Nephron (organoid): Measurements from ENCODE around the gene EVA1A.
A peak's percentile ranks its signal among the peaks of the same experiment; 100 is the strongest.

Experiments
- H3K27ac Mint-ChIP-seq, 3 experiments: 2 replicates each; pipeline ENCODE4 v1.8.0; 2020; ENCODE audit warnings: mixed read lengths in 3 of 3, mild to moderate bottlenecking in 2 of 3, moderate library complexity in 1 of 3
- H3K27me3 Mint-ChIP-seq: 2 replicates; pipeline ENCODE4 v1.8.0; 2021; ENCODE audit warnings: low read depth, mild to moderate bottlenecking, moderate library complexity, mixed read lengths
- H3K36me3 Mint-ChIP-seq: 2 replicates; pipeline ENCODE4 v1.8.0; 2020; ENCODE audit warnings: low read depth, mixed read lengths
- H3K4me1 Mint-ChIP-seq: 2 replicates; pipeline ENCODE4 v1.8.0; 2020; ENCODE audit warnings: mixed read lengths
- H3K4me3 Mint-ChIP-seq, 3 experiments: 2 replicates each; pipeline ENCODE4 v1.8.0; 2020; ENCODE audit warnings: mild to moderate bottlenecking in 3 of 3, mixed read lengths in 3 of 3, moderate library complexity in 2 of 3
- H3K9me3 Mint-ChIP-seq: 2 replicates; pipeline ENCODE4 v1.8.0; 2020; ENCODE audit warnings: mixed read lengths
- TF ChIP-seq, protein P1 (sequence below), 3 experiments: fragments of 200-600 bp; sonication (generic); IDR thresholded peaks; one replicate each; pipeline ENCODE4 v1.5.0; 2021; ENCODE audit warnings: antibody characterized with exemption in 3 of 3; ENCODE audit not compliant: unreplicated experiment in 3 of 3

Gene EVA1A

DNA sequence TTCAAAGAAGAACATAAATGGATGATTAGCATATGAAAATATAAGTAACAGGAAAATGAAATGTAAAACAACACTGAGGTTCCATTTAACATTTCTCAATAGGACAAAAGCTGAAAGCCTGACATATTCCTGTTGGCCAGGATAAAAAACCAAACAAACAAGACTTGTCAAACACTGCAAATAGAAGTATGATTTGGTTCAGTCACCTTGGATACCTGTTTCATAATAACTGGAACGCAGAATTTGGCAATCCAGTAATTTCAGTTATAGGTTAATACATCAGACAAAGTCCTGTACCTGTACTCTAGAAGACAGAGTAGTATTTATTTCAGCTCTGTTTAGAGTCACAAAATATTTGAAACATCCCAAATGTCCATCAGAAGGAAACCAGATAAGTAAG is 16.5 kb upstream of the EVA1A start:
- peaks cover 3% of the 10 kb centered on the region for H3K27me3 Mint-ChIP-seq
- TF ChIP-seq, protein P1, sequence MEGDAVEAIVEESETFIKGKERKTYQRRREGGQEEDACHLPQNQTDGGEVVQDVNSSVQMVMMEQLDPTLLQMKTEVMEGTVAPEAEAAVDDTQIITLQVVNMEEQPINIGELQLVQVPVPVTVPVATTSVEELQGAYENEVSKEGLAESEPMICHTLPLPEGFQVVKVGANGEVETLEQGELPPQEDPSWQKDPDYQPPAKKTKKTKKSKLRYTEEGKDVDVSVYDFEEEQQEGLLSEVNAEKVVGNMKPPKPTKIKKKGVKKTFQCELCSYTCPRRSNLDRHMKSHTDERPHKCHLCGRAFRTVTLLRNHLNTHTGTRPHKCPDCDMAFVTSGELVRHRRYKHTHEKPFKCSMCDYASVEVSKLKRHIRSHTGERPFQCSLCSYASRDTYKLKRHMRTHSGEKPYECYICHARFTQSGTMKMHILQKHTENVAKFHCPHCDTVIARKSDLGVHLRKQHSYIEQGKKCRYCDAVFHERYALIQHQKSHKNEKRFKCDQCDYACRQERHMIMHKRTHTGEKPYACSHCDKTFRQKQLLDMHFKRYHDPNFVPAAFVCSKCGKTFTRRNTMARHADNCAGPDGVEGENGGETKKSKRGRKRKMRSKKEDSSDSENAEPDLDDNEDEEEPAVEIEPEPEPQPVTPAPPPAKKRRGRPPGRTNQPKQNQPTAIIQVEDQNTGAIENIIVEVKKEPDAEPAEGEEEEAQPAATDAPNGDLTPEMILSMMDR (IDR thresholded peaks at IDR 0.05; ENCODE audit: unreplicated experiment in 3 of 3), result no peak
- no peaks in the 10 kb centered on the region for H3K4me1 Mint-ChIP-seq

DNA sequence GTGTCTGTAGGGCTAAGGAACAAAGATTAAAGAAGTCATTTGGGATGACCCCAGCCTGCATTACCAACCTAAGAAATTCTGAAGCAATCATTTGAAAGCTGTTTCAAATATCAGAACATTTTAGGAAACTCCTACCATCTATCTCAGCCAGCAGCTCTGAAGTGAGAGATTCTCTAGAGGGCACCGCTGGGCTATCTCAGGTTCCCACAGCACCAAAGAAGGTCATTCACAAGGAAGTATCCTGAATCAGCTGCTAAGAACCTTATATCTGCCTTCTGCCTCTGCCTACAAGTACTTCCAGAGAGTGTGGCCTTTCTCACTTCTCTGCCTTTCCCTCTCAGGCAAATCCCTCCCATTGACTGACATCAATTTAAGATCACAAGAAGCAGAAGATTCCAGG is 13.4 kb upstream of the EVA1A start:
- peaks cover 3% of the 10 kb centered on the region for H3K27me3 Mint-ChIP-seq
- H3K27ac Mint-ChIP-seq, result no peak overlapping the region
- peaks cover 3% of the 10 kb centered on the region for H3K9me3 Mint-ChIP-seq
- no peaks in the 10 kb centered on the region for H3K36me3 Mint-ChIP-seq
- TF ChIP-seq, protein P1 (IDR thresholded peaks at IDR 0.05; ENCODE audit: unreplicated experiment in 3 of 3), result no peak
- H3K4me1 Mint-ChIP-seq, result peaks cover 30% of the 10 kb centered on the region
- H3K4me3 Mint-ChIP-seq, result no peak overlapping the region

More for the DNA sequence above, 16.5 kb upstream of the EVA1A start:
- Mint-ChIP-seq H3K36me3 (no peaks in the 10 kb centered on the region), H3K9me3 (peaks cover 11% of the 10 kb centered on the region), H3K4me3 (no peak overlapping the region), H3K27ac (no peak overlapping the region)

DNA sequence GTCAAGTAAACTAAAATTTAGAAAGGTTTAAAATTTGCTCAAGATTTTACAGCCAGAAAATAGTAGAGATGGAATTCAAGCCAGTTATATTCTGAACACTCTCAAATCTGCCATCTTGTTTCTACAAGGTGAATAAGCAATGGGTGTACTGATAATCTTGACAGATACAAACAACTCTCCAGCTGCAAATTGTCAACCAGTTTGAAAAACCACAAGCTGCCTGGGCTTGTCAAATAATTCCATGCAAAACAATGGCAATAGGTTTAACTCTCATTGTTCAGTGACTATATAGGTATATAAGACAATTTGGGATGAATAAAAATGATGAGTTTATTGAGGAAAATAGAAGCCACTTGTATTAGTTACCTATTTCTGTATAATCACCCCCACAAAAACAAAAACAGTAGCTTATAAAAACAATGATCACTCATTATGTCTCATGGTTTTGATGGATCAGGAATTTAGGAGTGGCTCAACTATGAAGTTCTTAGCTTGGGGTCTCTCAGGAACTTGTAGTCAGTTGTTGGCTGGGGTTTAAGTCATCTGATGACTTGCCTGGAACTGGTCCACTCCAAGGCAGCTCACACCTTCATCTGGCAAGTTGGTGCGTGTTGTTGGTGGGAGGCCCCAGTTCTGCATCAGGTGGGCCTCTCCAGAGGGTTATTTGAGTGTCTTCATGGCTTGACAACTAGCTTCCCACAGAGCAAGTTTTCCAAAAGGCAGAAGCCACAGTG is 12.6 kb upstream of the EVA1A start:
- H3K9me3 Mint-ChIP-seq, result peaks cover 3% of the 10 kb centered on the region
- TF ChIP-seq, protein P1 (IDR thresholded peaks at IDR 0.05; ENCODE audit: unreplicated experiment in 3 of 3), result no peak
- H3K27ac Mint-ChIP-seq, result no peak overlapping the region
- no peak overlapping the region for H3K4me3 Mint-ChIP-seq
- no peaks in the 10 kb centered on the region for H3K36me3 Mint-ChIP-seq
- H3K27me3 Mint-ChIP-seq, result peaks cover 3% of the 10 kb centered on the region
- peaks cover 30% of the 10 kb centered on the region for H3K4me1 Mint-ChIP-seq

DNA sequence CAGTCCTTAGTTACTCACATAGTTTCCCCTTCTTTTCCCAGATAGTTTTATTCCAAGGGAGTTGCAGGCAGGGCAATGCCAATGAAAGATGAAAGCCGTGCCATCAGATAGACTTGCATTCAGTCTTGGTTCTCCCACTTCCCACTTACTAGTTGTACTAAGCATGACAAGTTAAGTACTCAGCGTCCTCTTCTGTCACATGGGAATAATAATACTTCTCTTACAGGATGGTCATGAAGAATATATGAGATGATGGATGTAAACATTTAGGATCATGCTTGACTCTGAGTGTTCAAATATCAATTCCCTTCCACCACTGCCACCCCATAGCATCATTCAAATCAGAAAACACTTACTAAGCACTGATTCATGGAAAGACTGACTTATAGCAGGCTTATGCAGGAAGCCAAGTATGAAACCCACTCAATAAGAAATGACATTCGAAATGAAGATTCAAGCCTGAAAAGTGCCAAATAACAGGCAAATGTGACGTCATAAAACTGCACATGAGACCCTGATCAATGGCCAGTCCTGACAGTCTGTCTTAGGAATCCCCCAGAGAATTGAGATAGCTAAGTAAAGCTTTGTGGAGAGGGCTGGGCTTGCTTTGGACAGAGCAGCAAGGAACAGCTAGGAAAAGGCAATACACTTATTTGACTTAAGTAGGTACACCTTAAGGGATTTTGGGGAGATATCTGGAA is 11.1 kb upstream of the EVA1A start:
- peaks cover 30% of the 10 kb centered on the region for H3K4me1 Mint-ChIP-seq
- H3K9me3 Mint-ChIP-seq, result peaks cover 3% of the 10 kb centered on the region
- H3K27ac Mint-ChIP-seq, result peak overlapping the region; percentile 92 to 99 (median 94)
- H3K27me3 Mint-ChIP-seq, result peaks cover 3% of the 10 kb centered on the region
- H3K36me3 Mint-ChIP-seq, result no peaks in the 10 kb centered on the region
- TF ChIP-seq, protein P1 (IDR thresholded peaks at IDR 0.05; ENCODE audit: unreplicated experiment in 3 of 3), result no peak
- H3K4me3 Mint-ChIP-seq, result no peak overlapping the region

DNA sequence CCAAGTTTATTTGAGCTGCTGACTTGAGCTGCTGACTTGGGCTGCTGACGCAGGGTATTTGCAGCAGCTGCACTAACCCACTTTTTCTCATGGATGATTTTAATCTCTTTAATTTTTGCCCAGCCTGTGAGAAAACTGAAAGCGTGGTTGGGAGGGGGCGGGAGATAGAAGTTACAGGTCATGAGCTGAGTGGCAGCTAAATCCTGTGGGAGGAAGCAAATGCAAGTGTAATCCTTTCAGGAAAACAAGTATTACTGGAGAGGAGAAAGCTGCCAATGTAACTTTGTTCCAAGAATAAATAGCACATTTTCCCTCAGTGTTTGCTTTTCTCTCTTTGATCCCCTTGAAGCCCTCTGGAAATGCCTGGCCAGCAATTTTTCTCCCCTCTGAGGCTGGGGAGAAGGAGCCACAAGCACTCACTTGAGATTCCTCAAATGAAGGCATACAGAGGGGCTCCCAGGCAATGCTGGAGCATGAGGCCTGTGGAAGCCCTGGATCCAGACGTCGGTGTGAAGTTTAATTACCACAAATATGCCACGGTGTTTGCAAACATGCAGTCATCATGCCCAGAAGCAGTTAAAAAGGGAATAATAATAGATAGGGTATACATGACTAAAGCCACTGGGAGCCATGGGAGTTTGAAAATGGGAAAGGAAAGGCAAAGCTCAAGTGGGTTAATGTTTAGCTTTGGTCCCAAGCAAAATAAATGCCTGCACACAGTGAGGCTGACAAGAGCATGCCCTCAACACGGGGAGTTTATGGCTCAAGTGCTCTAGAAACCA is 10.4 kb upstream of the EVA1A start:
- no peaks in the 10 kb centered on the region for H3K36me3 Mint-ChIP-seq

More for the DNA sequence above, 10.4 kb upstream of the EVA1A start:
- Mint-ChIP-seq H3K4me1 (peaks cover 33% of the 10 kb centered on the region), H3K27me3 (peaks cover 3% of the 10 kb centered on the region), H3K4me3 (no peak overlapping the region), H3K9me3 (peaks cover 3% of the 10 kb centered on the region), H3K27ac (peak overlapping the region; percentile 92 to 99 (median 94))
- TF ChIP-seq, protein P1 (IDR thresholded peaks at IDR 0.05; ENCODE audit: unreplicated experiment in 3 of 3), result no peak
